Left lung (tissue), 10 donors: ENCODE data around the gene PCP4. TPM values are rescaled to one million over a fixed set of nuclear protein-coding genes. Genes with fewer than 3 reads are reported as not detected.

Source experiments
- ATAC-seq: fragments of 200-7000 bp; cut with Tn5 transposase; one replicate; pipeline ENCODE4 v1.9.1; 2020; ENCODE audit warnings: moderate library complexity
- DNase-seq, 4 donors: peaks; one replicate each; pipeline ENCODE4 v3.0.0-alpha.2; 2013 to 2020
- H3K27ac ChIP-seq, 2 donors: fragments of 200-600 bp; sonication (generic) in 1 of 2; one replicate each; pipeline versions ENCODE4 v1.5.0 to v1.8.0; 2020 to 2021
- H3K27me3 ChIP-seq, 2 donors: fragments of 200-600 bp; sonication (generic) in 1 of 2; one replicate each; pipeline versions ENCODE4 v1.5.0 to v1.8.0; 2020 to 2021
- H3K36me3 ChIP-seq, 2 donors: fragments of 200-600 bp; sonication (generic) in 1 of 2; one replicate each; pipeline versions ENCODE4 v1.5.0 to v1.8.0; 2020 to 2021
- H3K4me1 ChIP-seq, 2 donors: fragments of 200-600 bp; one replicate each; pipeline ENCODE4 v1.8.0; 2021
- H3K4me3 ChIP-seq, 2 donors: fragments of 200-600 bp; sonication (generic) in 1 of 2; one replicate each; pipeline versions ENCODE4 v1.5.0 to v1.8.0; 2020 to 2021; ENCODE audit warnings: mild to moderate bottlenecking in 1 of 2
- H3K9me3 ChIP-seq, 2 donors: fragments of 200-600 bp; sonication (generic) in 1 of 2; one replicate each; pipeline versions ENCODE4 v1.5.0 to v1.8.0; 2020 to 2021
- CTCF ChIP-seq, 2 donors: fragments of 200-600 bp; sonication (generic) in 1 of 2; IDR thresholded peaks; one replicate each; pipeline versions ENCODE4 v1.5.0 to v1.8.0; 2021; ENCODE audit warnings: antibody characterized with exemption in 2 of 2
- intact Hi-C, 2 donors: fragments of 100-400 bp; cut with DNase I; formaldehyde crosslinking; loops; one replicate each; pipeline versions ENCODE4 v1.11.2 to v1.14.2; 2022
- polyA plus RNA-seq, 6 donors: library from polyadenylated mRNA; unstranded; fragments of 120-200 nt; gene quantifications; one replicate each; pipeline ENCODE4 v1.2.1, GENCODE V29; 2013; ENCODE audit not compliant: insufficient read length in 6 of 6
- total RNA-seq, 2 donors: library from RNA; stranded (reverse); fragmentation: NEBNext Ultra II Directional; extraction: Animal tissue kit (Norgen Biotek cat#: 25700); gene quantifications; one replicate each; pipeline ENCODE4 v1.2.1, GENCODE V29; 2021
- donor health status: DM: no; HTN: yes; CAD: no.
- donor health status: DM: no; HTN: no; CAD: no.

PCP4 gene
- total and polyA plus RNA-seq, 8 donors = 0.68 to 14.7 (median 8.0) TPM

- no peak for DNase-seq
- intact Hi-C loops = no loop called here
- no peak for ATAC-seq
- Histone ChIP-seq H3K4me1 (no peaks in the 10 kb centered on the region), H3K9me3 (no peaks in the 10 kb centered on the region), H3K27ac (no peak overlapping the region), H3K27me3 (peaks cover 0 to 9% of the 10 kb centered on the region in 2 donors), H3K4me3 (no peak overlapping the region), H3K36me3 (no peaks in the 10 kb centered on the region)
- no peak for TF ChIP-seq CTCF (IDR thresholded peaks at IDR 0.05)
These were observed 23.3 kb upstream of the PCP4 start for GRCh38 chr21:39843916-39844315.

- no peaks in the 10 kb centered on the region for H3K36me3 ChIP-seq
- intact Hi-C loops = no loop called here
- ATAC-seq = no peak
These were observed 21.6 kb upstream of the PCP4 start for GRCh38 chr21:39845571-39846130.

GRCh38 chr21:39847877-39848276, 19.4 kb upstream of the PCP4 start:
- Histone ChIP-seq H3K27ac (no peak overlapping the region), H3K4me1 (no peaks in the 10 kb centered on the region), H3K36me3 (no peaks in the 10 kb centered on the region), H3K9me3 (no peaks in the 10 kb centered on the region), H3K4me3 (no peak overlapping the region), H3K27me3 (no peaks in the 10 kb centered on the region)
- DNase-seq = no peak
- intact Hi-C loops = no loop called here
- ATAC-seq = no peak
- no peak for TF ChIP-seq CTCF (IDR thresholded peaks at IDR 0.05)

More at GRCh38 chr21:39845571-39846130, 21.6 kb upstream of the PCP4 start:
- no peak overlapping the region for H3K27ac ChIP-seq
- no peak for DNase-seq
- no peaks in the 10 kb centered on the region for H3K4me1 ChIP-seq
- H3K9me3 ChIP-seq = no peaks in the 10 kb centered on the region
- TF ChIP-seq CTCF (IDR thresholded peaks at IDR 0.05) = no peak
- peaks cover 0 to 7% of the 10 kb centered on the region in 2 donors for H3K27me3 ChIP-seq
- H3K4me3 ChIP-seq = no peak overlapping the region

GRCh38 chr21:39849014-39849655, 18.1 kb upstream of the PCP4 start:
- Histone ChIP-seq H3K36me3 (no peaks in the 10 kb centered on the region), H3K27me3 (no peaks in the 10 kb centered on the region), H3K4me3 (no peak overlapping the region), H3K27ac (no peak overlapping the region), H3K9me3 (no peaks in the 10 kb centered on the region), H3K4me1 (no peaks in the 10 kb centered on the region)
- no peak for TF ChIP-seq CTCF (IDR thresholded peaks at IDR 0.05)
- no peak for ATAC-seq
- no peak for DNase-seq
- intact Hi-C loops = no loop called here

- Histone ChIP-seq H3K36me3 (no peaks in the 10 kb centered on the region), H3K4me1 (no peaks in the 10 kb centered on the region), H3K4me3 (no peak overlapping the region), H3K9me3 (no peaks in the 10 kb centered on the region), H3K27me3 (no peaks in the 10 kb centered on the region), H3K27ac (no peak overlapping the region)
- no peak for ATAC-seq
- no peak for DNase-seq
- no peak for TF ChIP-seq CTCF (IDR thresholded peaks at IDR 0.05)
- intact Hi-C loops = no loop called here
These were observed 16.9 kb upstream of the PCP4 start for GRCh38 chr21:39850333-39850732.
